Transverse colon (tissue), 4 donors: Measurements from ENCODE around the gene PRKCE. TPM values are rescaled to one million over a fixed set of nuclear protein-coding genes. Genes with fewer than 3 reads are reported as not detected.

ENCODE experiments used
- DNase-seq: peaks from one replicate; pipeline ENCODE4 v3.0.0-alpha.2; 2019
- H3K27ac ChIP-seq, 4 donors: fragments of 200-600 bp; sonication (generic); 2 replicates each; pipeline ENCODE4 v1.5.1; 2016 to 2018; ENCODE audit warnings: inconsistent platforms in 4 of 4
- H3K27me3 ChIP-seq: fragments of 200-600 bp; sonication (generic); 2 replicates; pipeline ENCODE4 v1.5.1; 2017; ENCODE audit warnings: inconsistent platforms
- H3K36me3 ChIP-seq, 4 donors: fragments of 200-600 bp; sonication (generic); 2 replicates each; pipeline ENCODE4 v1.5.1; 2017 to 2019; ENCODE audit warnings: inconsistent platforms in 4 of 4
- H3K4me1 ChIP-seq, 4 donors: fragments of 200-600 bp; sonication (generic); 2 replicates each; pipeline ENCODE4 v1.5.1; 2017 to 2020; ENCODE audit warnings: inconsistent platforms in 4 of 4
- H3K4me3 ChIP-seq, 4 donors: fragments of 200-600 bp; sonication (generic); 1 replicate in 1 of 4; 2 replicates in 3 of 4; pipeline versions ENCODE4 v1.5.1 to v1.6.1; 2017 to 2019; ENCODE audit warnings: inconsistent platforms in 4 of 4
- H3K9me3 ChIP-seq, 2 donors: fragments of 200-600 bp; sonication (generic); 2 replicates each; pipeline ENCODE4 v1.5.1; 2017 to 2019; ENCODE audit warnings: inconsistent platforms in 2 of 2
- CTCF ChIP-seq, 5 experiments: fragments of 200-600 bp in 3 of 5; fragments of 450-650 bp in 2 of 5; sonication (generic) in 3 of 5; IDR thresholded peaks; 1 replicate in 2 of 5; 2 replicates in 3 of 5; pipeline ENCODE4 v1.5.1; 2016 to 2017; ENCODE audit warnings: antibody characterized with exemption in 5 of 5, inconsistent platforms in 3 of 5, mild to moderate bottlenecking in 2 of 5, moderate library complexity in 1 of 5
- EP300 ChIP-seq: sonication (generic); formaldehyde crosslinking; IDR thresholded peaks from one replicate; pipeline ENCODE4 v1.6.1; 2017; ENCODE audit warnings: antibody characterized with exemption, low read depth
- POLR2A ChIP-seq: fragments of 450-650 bp; IDR thresholded peaks from one replicate; pipeline ENCODE4 v1.6.1; 2016; ENCODE audit warnings: antibody characterized with exemption, mild to moderate bottlenecking, moderate library complexity
- POLR2AphosphoS5 ChIP-seq, 3 donors: sonication (generic); formaldehyde crosslinking; IDR thresholded peaks; one replicate each; pipeline ENCODE4 v1.6.1; 2016; ENCODE audit warnings: antibody characterized with exemption in 3 of 3
- WGBS, 2 donors: methylation state at CpG; one replicate each; pipeline ENCODE4 v1.1.5; 2018; ENCODE audit warnings: low coverage in 1 of 2; 5-methylcytosine and 5-hydroxymethylcytosine counted together
- in situ Hi-C, 4 donors: fragments of 200-750 bp; cut with MboI; loops; one replicate each; pipeline versions ENCODE4 v1.15.0 to v1.15.1; 2017; ENCODE audit warnings: low sequenced_read_pairs in 3 of 4, low pct_ligation_motif_present in 1 of 4, low pct_unique_long_range_greater_than_20kb in 1 of 4
- intact Hi-C: fragments of 100-400 bp; cut with DNase I; formaldehyde crosslinking; loops from one replicate; pipeline ENCODE4 v1.15.1; 2023; ENCODE audit warnings: low total_unique reads
- total RNA-seq, 4 donors: library from RNA; depleted of rRNA; stranded (reverse); fragments of >200 nt; gene quantifications; one replicate each; pipeline ENCODE4 v1.1.0, GENCODE V29; 2016

The PRKCE gene
- total RNA-seq, 4 donors from 2014 or later = 8.6 to 20.6 (median 11.3) TPM

DNA sequence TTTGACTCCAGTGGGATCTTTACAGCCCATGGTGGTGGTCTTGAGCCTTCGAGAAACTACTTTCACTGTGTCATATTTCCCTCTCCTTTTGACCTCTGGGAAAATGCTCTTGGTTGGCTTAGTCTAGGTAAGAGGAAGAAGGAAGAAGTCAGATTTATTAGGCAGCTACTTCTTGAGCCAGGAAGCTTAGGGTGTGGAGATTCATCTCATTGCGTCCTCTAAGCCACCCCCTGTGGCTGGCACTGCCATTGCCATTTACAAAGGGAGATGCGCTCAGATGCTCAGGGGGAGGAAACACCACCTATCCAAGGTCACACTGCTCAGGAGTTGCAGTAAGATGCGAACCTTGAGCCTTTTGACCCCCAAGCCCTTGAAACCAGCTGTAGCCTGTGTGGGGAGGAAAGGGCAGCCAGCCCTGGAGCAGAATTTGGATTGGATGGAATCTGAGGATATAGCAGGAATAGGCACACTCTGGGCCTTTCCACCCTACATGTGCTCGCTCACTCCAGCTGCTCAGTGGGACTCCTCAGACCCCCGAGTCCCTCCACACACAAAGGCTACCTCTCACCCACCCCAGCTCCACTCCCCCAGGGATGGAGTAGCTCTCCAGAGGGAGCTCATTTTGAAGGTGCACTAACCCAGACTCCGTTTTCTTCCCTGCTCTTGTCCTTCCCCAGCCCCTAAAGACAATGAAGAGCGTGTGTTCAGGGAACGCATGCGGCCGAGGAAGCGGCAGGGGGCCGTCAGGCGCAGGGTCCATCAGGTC, 324.5 kb downstream of the PRKCE start:
- Histone ChIP-seq H3K36me3 (no peaks in the 10 kb centered on the region), H3K9me3 (no peaks in the 10 kb centered on the region), H3K27me3 (no peaks in the 10 kb centered on the region), H3K4me3 (no peak overlapping the region), H3K27ac (no peak overlapping the region), H3K4me1 (no peaks in the 10 kb centered on the region)
- in situ Hi-C loops = loop anchor here in 1 of 4 donors (25.0 kb wide), 1 partner anchor 661 kb away; no protein-coding TSS in a partner anchor
- no peak for TF ChIP-seq POLR2AphosphoS5 (IDR thresholded peaks at IDR 0.05)
- TF ChIP-seq CTCF (IDR thresholded peaks at IDR 0.05) = no peak
- no peak for TF ChIP-seq POLR2A
- no peak for TF ChIP-seq EP300
- no peak for DNase-seq
- 54 to 87% methylated on average over 2 to 14 of the region's 14 CpGs for WGBS, 2 donors
- intact Hi-C loops = no loop called here

GRCh38 chr2:45978302-45978859, 326.9 kb downstream of the PRKCE start:
- Histone ChIP-seq H3K27ac (no peak overlapping the region), H3K4me1 (no peaks in the 10 kb centered on the region), H3K27me3 (no peaks in the 10 kb centered on the region), H3K36me3 (no peaks in the 10 kb centered on the region), H3K4me3 (no peak overlapping the region), H3K9me3 (no peaks in the 10 kb centered on the region)
- intact Hi-C loops = no loop called here
- in situ Hi-C loops = loop anchor here in 1 of 4 donors (25.0 kb wide), 1 partner anchor 659 kb away; no protein-coding TSS in a partner anchor
- WGBS, 2 donors = 90 to 100% methylated on average over 2 to 4 of the region's 4 CpGs
- TF ChIP-seq POLR2AphosphoS5 (IDR thresholded peaks at IDR 0.05) (no peak), CTCF (IDR thresholded peaks at IDR 0.05) (no peak), POLR2A (no peak), EP300 (no peak)
- DNase-seq = no peak

DNA sequence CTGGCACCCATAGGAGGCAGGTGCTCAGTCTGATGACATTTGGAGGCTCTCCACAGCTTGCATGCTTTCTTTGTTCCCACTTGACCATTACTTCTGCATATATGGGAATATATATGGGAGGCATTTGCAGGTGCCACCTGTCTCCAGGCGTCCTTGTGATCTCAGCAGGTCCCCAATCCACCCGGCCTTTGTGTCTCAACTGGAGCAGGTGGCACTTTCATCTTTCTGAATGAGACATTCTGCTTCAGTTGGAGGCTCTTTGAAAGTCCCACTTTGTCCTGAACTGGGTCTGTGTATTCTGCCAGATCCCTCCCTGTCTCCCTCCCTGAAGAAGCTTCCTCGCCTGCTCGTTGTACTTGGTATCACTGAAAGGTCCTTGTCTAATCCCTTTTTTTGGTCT, 327.6 kb downstream of the PRKCE start:
- Histone ChIP-seq H3K27ac (no peak overlapping the region), H3K4me1 (no peaks in the 10 kb centered on the region), H3K36me3 (no peaks in the 10 kb centered on the region), H3K9me3 (no peaks in the 10 kb centered on the region), H3K27me3 (no peaks in the 10 kb centered on the region), H3K4me3 (no peak overlapping the region)
- DNase-seq = no peak
- intact Hi-C loops (no loop called here), in situ Hi-C loops (loop anchor here in 1 of 4 donors (25.0 kb wide), 1 partner anchor 658 kb away; no protein-coding TSS in a partner anchor)
- 80 to 81% methylated on average over 2 to 4 of the region's 4 CpGs for WGBS, 2 donors
- TF ChIP-seq POLR2AphosphoS5 (IDR thresholded peaks at IDR 0.05) = no peak
- TF ChIP-seq CTCF (IDR thresholded peaks at IDR 0.05) = no peak
- TF ChIP-seq EP300 = no peak
- no peak for TF ChIP-seq POLR2A

GRCh38 chr2:45980161-45980865, 328.8 kb downstream of the PRKCE start:
- in situ Hi-C loops = loop anchor here in 1 of 4 donors (25.0 kb wide), 1 partner anchor 657 kb away; no protein-coding TSS in a partner anchor
- Histone ChIP-seq H3K36me3 (no peaks in the 10 kb centered on the region), H3K4me1 (no peaks in the 10 kb centered on the region), H3K27me3 (no peaks in the 10 kb centered on the region), H3K9me3 (no peaks in the 10 kb centered on the region), H3K4me3 (no peak overlapping the region), H3K27ac (no peak overlapping the region)
- intact Hi-C loops = no loop called here
- DNase-seq = no peak
- 52 to 69% methylated on average over 3 to 11 of the region's 11 CpGs for WGBS, 2 donors
- TF ChIP-seq POLR2AphosphoS5 (IDR thresholded peaks at IDR 0.05) (no peak), EP300 (no peak), POLR2A (no peak), CTCF (IDR thresholded peaks at IDR 0.05) (no peak)
